HCT116 (cell line): ENCODE results near the gene LARP1. TPM values are rescaled to one million over a fixed set of nuclear protein-coding genes. Genes with fewer than 3 reads are reported as not detected.

Experiments used
- ATAC-seq: fragments of 200-7000 bp; cut with Tn5 transposase; 2 replicates; pipeline ENCODE4 v1.9.1; 2020; ENCODE audit warnings: mild to moderate bottlenecking, moderate library complexity
- BruUV-seq: library from RNA; stranded (reverse); fragments of 400-500 nt; replicated peaks from 2 replicates; lab custom pipeline; 2021; lab: Mats Ljungman, UMichigan
- CTCF ChIA-PET: fragments of 300-600 bp; sonication (Branson Sonifier 250); formaldehyde crosslinking; loops from one replicate; lab custom pipeline; 2021; ENCODE audit warnings: antibody characterized with exemption; lab: Charles Lee
- POLR2A ChIA-PET: fragments of 300-600, 350-600 bp; sonication (Branson Sonifier 250); formaldehyde crosslinking; loops from one replicate; lab custom pipeline; 2021; ENCODE audit warnings: antibody characterized with exemption; lab: Charles Lee
- RAD21 ChIA-PET, 2 experiments: fragments of 300-600 bp; sonication (Branson Sonifier 250); formaldehyde crosslinking; loops; one replicate each; lab custom pipeline; 2023; ENCODE audit warnings: low total read pairs in 2 of 2; ENCODE audit not compliant: uncharacterized antibody in 2 of 2, unreplicated experiment in 2 of 2, low non-redundant PET in 1 of 2; lab: Charles Lee
- DNase-seq: peaks from one replicate; pipeline ENCODE4 v3.0.0-alpha.2; 2010; ENCODE audit warnings: low read depth, low spot score
- H2AFZ ChIP-seq: fragments of 200-600 bp; shearing (Covaris generic), sonication (generic); 2 replicates; pipeline ENCODE4 v1.6.1; 2017; ENCODE audit warnings: low read depth, mixed run types, mixed read lengths, antibody characterized with exemption, low read length; ENCODE audit not compliant: poor library complexity, severe bottlenecking
- H3K27ac ChIP-seq: 2 replicates; pipeline ENCODE4 v1.5.1; 2012; ENCODE audit warnings: low read depth, low read length
- H3K27me3 ChIP-seq: fragments of 200-600 bp; sonication (generic); 2 replicates; pipeline ENCODE4 v1.6.1; 2016; ENCODE audit warnings: mixed run types, low read length, mixed read lengths; ENCODE audit not compliant: insufficient read depth
- H3K36me3 ChIP-seq, 2 experiments: fragments of 200-500 bp in 1 of 2; fragments of 200-600 bp in 1 of 2; sonication (Bioruptor generic) in 1 of 2; sonication (generic) in 1 of 2; 2 replicates each; pipeline versions ENCODE4 v1.5.1 to v1.6.1; 2014 to 2016; ENCODE audit warnings: low read length in 2 of 2, inconsistent platforms in 1 of 2, mixed read lengths in 1 of 2, mixed run types in 1 of 2; ENCODE audit not compliant: insufficient read depth in 2 of 2, control insufficient read depth in 1 of 2
- H3K4me1 ChIP-seq, 2 experiments: fragments of 200-600 bp in 1 of 2; sonication (generic) in 1 of 2; 2 replicates each; pipeline versions ENCODE4 v1.5.1 to v1.6.1; 2012 to 2017; ENCODE audit warnings: low read length in 2 of 2, inconsistent platforms in 1 of 2, mild to moderate bottlenecking in 1 of 2, mixed read lengths in 1 of 2, mixed run types in 1 of 2, moderate library complexity in 1 of 2; ENCODE audit not compliant: insufficient read depth in 2 of 2, control insufficient read depth in 1 of 2
- H3K4me2 ChIP-seq: fragments of 200-600 bp; sonication (generic); 2 replicates; pipeline ENCODE4 v1.6.1; 2017; ENCODE audit warnings: mixed run types, low read length, mixed read lengths
- H3K4me3 ChIP-seq, 2 experiments: fragments of 200-600 bp in 1 of 2; sonication (generic) in 1 of 2; replicated peaks in 1 of 2; 2 replicates each; pipeline ENCODE4 v1.5.1; 2011 to 2016; ENCODE audit warnings: low read length in 2 of 2, control low read depth in 1 of 2, low read depth in 1 of 2, mild to moderate bottlenecking in 1 of 2, mixed read lengths in 1 of 2, mixed run types in 1 of 2
- H3K79me2 ChIP-seq: fragments of 200-600 bp; sonication (generic); 2 replicates; pipeline ENCODE4 v1.6.1; 2017; ENCODE audit warnings: mild to moderate bottlenecking, mixed run types, low read length, moderate library complexity, mixed read lengths; ENCODE audit not compliant: insufficient read depth
- H3K9ac ChIP-seq: fragments of 200-600 bp; sonication (generic); 2 replicates; pipeline ENCODE4 v1.6.1; 2016; ENCODE audit warnings: low read length, mixed read lengths
- H3K9me2 ChIP-seq: fragments of 200-600 bp; sonication (generic), shearing (Covaris generic); 2 replicates; pipeline ENCODE4 v1.6.1; 2017; ENCODE audit warnings: mixed run types, mild to moderate bottlenecking, moderate library complexity; ENCODE audit not compliant: insufficient read depth
- H3K9me3 ChIP-seq, 2 experiments: fragments of 200-500 bp in 1 of 2; fragments of 200-600 bp in 1 of 2; sonication (Bioruptor generic) in 1 of 2; sonication (generic) in 1 of 2; 2 replicates each; pipeline ENCODE4 v1.6.1; 2014 to 2017; ENCODE audit warnings: low read length in 2 of 2, mixed read lengths in 2 of 2, inconsistent platforms in 1 of 2, low read depth in 1 of 2, mild to moderate bottlenecking in 1 of 2, mixed run types in 1 of 2, moderate library complexity in 1 of 2; ENCODE audit not compliant: control insufficient read depth in 1 of 2, insufficient read depth in 1 of 2
- H4K20me1 ChIP-seq: fragments of 200-600 bp; sonication (generic), shearing (Covaris generic); 2 replicates; pipeline ENCODE4 v1.6.1; 2017; ENCODE audit warnings: mixed run types, mild to moderate bottlenecking, moderate library complexity; ENCODE audit not compliant: insufficient read depth
- CBX3 ChIP-seq: IDR thresholded peaks from 2 replicates; pipeline ENCODE4 v1.6.1; 2012; ENCODE audit warnings: low read depth
- CEBPB ChIP-seq: IDR thresholded peaks from 2 replicates; pipeline ENCODE4 v1.6.1; 2012; ENCODE audit warnings: low read depth
- EGR1 ChIP-seq: IDR thresholded peaks from 2 replicates; pipeline ENCODE4 v1.6.1; 2012; ENCODE audit warnings: low read depth
- ELF1 ChIP-seq: IDR thresholded peaks from 2 replicates; pipeline ENCODE4 v1.6.1; 2012; ENCODE audit warnings: low read depth, borderline replicate concordance
- EZH2 ChIP-seq: fragments of 200-600 bp; sonication (generic); IDR thresholded peaks from 2 replicates; pipeline ENCODE4 v1.6.1; 2017; ENCODE audit warnings: antibody characterized with exemption, mixed run types
- EZH2phosphoT487 ChIP-seq: fragments of 200-600 bp; IDR thresholded peaks from 2 replicates; pipeline ENCODE4 v1.6.1; 2018; ENCODE audit warnings: antibody characterized with exemption, borderline replicate concordance
- FOSL1 ChIP-seq: IDR thresholded peaks from 2 replicates; pipeline ENCODE4 v1.6.1; 2012; ENCODE audit warnings: low read depth
- JUND ChIP-seq: IDR thresholded peaks from 2 replicates; pipeline ENCODE4 v1.6.1; 2012
- POLR2A ChIP-seq: IDR thresholded peaks from 2 replicates; pipeline ENCODE4 v1.7.0; 2011; ENCODE audit warnings: borderline replicate concordance; ENCODE audit not compliant: insufficient read depth, insufficient read length; ENCODE audit errors: extremely low read depth
- POLR2AphosphoS5 ChIP-seq: IDR thresholded peaks from 2 replicates; pipeline ENCODE4 v1.6.1; 2011; ENCODE audit warnings: mild to moderate bottlenecking, low read depth, low read length, moderate library complexity
- RAD21 ChIP-seq: IDR thresholded peaks from 2 replicates; pipeline ENCODE4 v1.6.1; 2012; ENCODE audit warnings: low read depth, mild to moderate bottlenecking
- SIN3A ChIP-seq: IDR thresholded peaks from 2 replicates; pipeline ENCODE4 v1.6.1; 2012; ENCODE audit warnings: low read depth
- SP1 ChIP-seq: IDR thresholded peaks from 2 replicates; pipeline ENCODE4 v1.6.1; 2012; ENCODE audit warnings: low read depth
- SRF ChIP-seq: IDR thresholded peaks from 2 replicates; pipeline ENCODE4 v1.6.1; 2012; ENCODE audit warnings: low read depth
- TCF7L2 ChIP-seq: IDR thresholded peaks from 2 replicates; pipeline ENCODE4 v1.7.0; 2011; ENCODE audit warnings: borderline replicate concordance, inconsistent platforms; ENCODE audit not compliant: insufficient read depth, insufficient read length; ENCODE audit errors: extremely low read depth
- ZFX ChIP-seq: fragments of 450-650 bp; IDR thresholded peaks from 2 replicates; pipeline ENCODE4 v1.6.1; 2017
- ZNF274 ChIP-seq: fragments of 200-500 bp; sonication (Bioruptor generic); IDR thresholded peaks from 2 replicates; pipeline ENCODE4 v1.6.1; 2014; ENCODE audit warnings: mild to moderate bottlenecking, low read depth, low read length, inconsistent platforms
- intact Hi-C: fragments of 100-400 bp; cut with micrococcal nuclease; formaldehyde crosslinking; loops from 2 replicates; pipeline ENCODE4 v1.10.0; 2022
- total RNA-seq: library from RNA; stranded (reverse); gene quantifications from one replicate; pipeline ENCODE4 v1.2.1, GENCODE V29; 2021; ENCODE audit not compliant: unreplicated experiment
- TF ChIP-seq, protein P1 (sequence below): IDR thresholded peaks from 2 replicates; pipeline ENCODE4 v1.6.1; 2012
- TF ChIP-seq, protein P2 (sequence below), 3 experiments: fragments of 200-600 bp in 1 of 3; sonication (generic) in 1 of 3; IDR thresholded peaks in 2 of 3; conservative IDR thresholded peaks in 1 of 3; 2 replicates each; pipeline ENCODE4 v1.5.1; 2012 to 2017; ENCODE audit warnings: low read depth in 2 of 3, low read length in 2 of 3, antibody characterized with exemption in 1 of 3, borderline replicate concordance in 1 of 3, control low read depth in 1 of 3, mild to moderate bottlenecking in 1 of 3, mixed read lengths in 1 of 3, mixed run types in 1 of 3, moderate library complexity in 1 of 3; ENCODE audit not compliant: insufficient read depth in 1 of 3
- TF ChIP-seq, protein P3 (sequence below): IDR thresholded peaks from 2 replicates; pipeline ENCODE4 v1.6.1; 2011; ENCODE audit warnings: mild to moderate bottlenecking, low read length, moderate library complexity; ENCODE audit not compliant: insufficient replicate concordance; ENCODE audit errors: extremely low read depth

The LARP1 gene
- total RNA-seq, 1 experiment from 2014 or later, result 201 TPM

DNA sequence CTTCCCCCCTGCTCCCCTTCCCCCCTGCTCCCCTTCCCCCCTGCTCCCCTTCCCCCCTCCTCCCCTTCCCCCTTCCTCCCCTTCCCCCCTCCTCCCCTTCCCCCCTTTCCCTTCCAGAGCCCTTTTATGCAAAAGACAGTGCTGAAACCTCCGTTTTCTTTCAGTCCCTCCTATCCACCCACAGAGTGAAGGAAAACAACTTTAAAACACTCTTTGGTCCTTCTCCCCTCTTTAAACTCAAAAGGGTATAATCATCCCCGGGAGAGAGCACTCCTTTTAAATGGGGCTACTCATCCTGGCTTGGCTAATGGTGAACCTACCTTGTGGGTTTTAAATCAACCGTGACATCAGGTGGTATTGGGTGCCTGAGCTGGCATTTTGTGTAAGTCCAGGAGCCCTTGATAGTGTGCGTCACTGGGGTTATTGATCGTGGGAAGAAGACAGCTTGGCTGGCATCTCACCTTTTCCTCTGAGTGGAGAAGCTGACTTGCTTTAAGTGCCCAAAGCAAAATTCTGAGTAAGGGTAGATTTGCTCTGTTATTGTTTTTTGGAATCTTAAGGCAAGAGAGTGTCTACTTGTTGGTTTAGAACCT, 2.7 kb downstream of the LARP1 start:
- H3K4me3 ChIP-seq, result peak overlapping the region in 1 of 2 experiments; percentile 21; a peak in 2 of 4 replicates
- H3K9me3 ChIP-seq, result no peaks in the 10 kb centered on the region
- H3K27ac ChIP-seq, result no peak overlapping the region
- H3K4me1 ChIP-seq, result peaks cover 33 to 67% of the 10 kb centered on the region in 2 experiments
- ATAC-seq (no peak), DNase-seq (no peak)
- peaks cover 85% of the 10 kb centered on the region for H3K79me2 ChIP-seq
- intact Hi-C loops, result no loop called here
- peaks cover 42% of the 10 kb centered on the region; the same call in 1 of the 2 replicates for H4K20me1 ChIP-seq
- H3K4me2 ChIP-seq, result peak overlapping the region; percentile 45
- no peak for TF ChIP-seq JUND
- TF ChIP-seq, protein P1, sequence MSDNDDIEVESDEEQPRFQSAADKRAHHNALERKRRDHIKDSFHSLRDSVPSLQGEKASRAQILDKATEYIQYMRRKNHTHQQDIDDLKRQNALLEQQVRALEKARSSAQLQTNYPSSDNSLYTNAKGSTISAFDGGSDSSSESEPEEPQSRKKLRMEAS, result no peak
- no peak for TF ChIP-seq SRF
- TF ChIP-seq, protein P2, sequence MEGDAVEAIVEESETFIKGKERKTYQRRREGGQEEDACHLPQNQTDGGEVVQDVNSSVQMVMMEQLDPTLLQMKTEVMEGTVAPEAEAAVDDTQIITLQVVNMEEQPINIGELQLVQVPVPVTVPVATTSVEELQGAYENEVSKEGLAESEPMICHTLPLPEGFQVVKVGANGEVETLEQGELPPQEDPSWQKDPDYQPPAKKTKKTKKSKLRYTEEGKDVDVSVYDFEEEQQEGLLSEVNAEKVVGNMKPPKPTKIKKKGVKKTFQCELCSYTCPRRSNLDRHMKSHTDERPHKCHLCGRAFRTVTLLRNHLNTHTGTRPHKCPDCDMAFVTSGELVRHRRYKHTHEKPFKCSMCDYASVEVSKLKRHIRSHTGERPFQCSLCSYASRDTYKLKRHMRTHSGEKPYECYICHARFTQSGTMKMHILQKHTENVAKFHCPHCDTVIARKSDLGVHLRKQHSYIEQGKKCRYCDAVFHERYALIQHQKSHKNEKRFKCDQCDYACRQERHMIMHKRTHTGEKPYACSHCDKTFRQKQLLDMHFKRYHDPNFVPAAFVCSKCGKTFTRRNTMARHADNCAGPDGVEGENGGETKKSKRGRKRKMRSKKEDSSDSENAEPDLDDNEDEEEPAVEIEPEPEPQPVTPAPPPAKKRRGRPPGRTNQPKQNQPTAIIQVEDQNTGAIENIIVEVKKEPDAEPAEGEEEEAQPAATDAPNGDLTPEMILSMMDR (IDR thresholded peaks at IDR 0.05 in 2 of 3, conservative IDR thresholded peaks at IDR 0.05 in 1 of 3; ENCODE audit: borderline replicate concordance in 1 of 3, insufficient read depth in 1 of 3, low read depth in 2 of 3, low read length in 2 of 3), result no peak
- TF ChIP-seq ZNF274, result no peak
- no peak for TF ChIP-seq RAD21
- no peak for TF ChIP-seq TCF7L2
- no peak for TF ChIP-seq POLR2A
- no peak for TF ChIP-seq EGR1
- TF ChIP-seq, protein P3, sequence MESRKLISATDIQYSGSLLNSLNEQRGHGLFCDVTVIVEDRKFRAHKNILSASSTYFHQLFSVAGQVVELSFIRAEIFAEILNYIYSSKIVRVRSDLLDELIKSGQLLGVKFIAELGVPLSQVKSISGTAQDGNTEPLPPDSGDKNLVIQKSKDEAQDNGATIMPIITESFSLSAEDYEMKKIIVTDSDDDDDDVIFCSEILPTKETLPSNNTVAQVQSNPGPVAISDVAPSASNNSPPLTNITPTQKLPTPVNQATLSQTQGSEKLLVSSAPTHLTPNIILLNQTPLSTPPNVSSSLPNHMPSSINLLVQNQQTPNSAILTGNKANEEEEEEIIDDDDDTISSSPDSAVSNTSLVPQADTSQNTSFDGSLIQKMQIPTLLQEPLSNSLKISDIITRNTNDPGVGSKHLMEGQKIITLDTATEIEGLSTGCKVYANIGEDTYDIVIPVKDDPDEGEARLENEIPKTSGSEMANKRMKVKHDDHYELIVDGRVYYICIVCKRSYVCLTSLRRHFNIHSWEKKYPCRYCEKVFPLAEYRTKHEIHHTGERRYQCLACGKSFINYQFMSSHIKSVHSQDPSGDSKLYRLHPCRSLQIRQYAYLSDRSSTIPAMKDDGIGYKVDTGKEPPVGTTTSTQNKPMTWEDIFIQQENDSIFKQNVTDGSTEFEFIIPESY, result no peak
- TF ChIP-seq EZH2, result no peak
- no peak for TF ChIP-seq SIN3A
- no peak for TF ChIP-seq ZFX
- TF ChIP-seq CBX3, result no peak
- TF ChIP-seq EZH2phosphoT487, result no peak
- no peak for TF ChIP-seq FOSL1
- TF ChIP-seq POLR2AphosphoS5, result no peak
- no peak for TF ChIP-seq ELF1
- no peak for TF ChIP-seq SP1
- TF ChIP-seq CEBPB, result no peak
- H3K9me2 ChIP-seq, result no peaks in the 10 kb centered on the region
- H3K27me3 ChIP-seq, result no peaks in the 10 kb centered on the region
- H3K36me3 ChIP-seq, result peaks cover 0 to 4% of the 10 kb centered on the region in 2 experiments; a peak in 1 of 4 replicates
- POLR2A ChIA-PET, result no interaction called here
- H2AFZ ChIP-seq, result no peak overlapping the region
- no TSS peak for BruUV-seq
- CTCF ChIA-PET, result no interaction called here
- RAD21 ChIA-PET, result no interaction called here
- no peak overlapping the region for H3K9ac ChIP-seq
